Measurements from ENCODE around the gene TMEM132C. TPM values are rescaled to one million over a fixed set of nuclear protein-coding genes. Genes with fewer than 3 reads are reported as not detected.

The TMEM132C gene
- total RNA-seq, 2 donors from 2014 or later = 0.46 to 5.3 TPM

DNA sequence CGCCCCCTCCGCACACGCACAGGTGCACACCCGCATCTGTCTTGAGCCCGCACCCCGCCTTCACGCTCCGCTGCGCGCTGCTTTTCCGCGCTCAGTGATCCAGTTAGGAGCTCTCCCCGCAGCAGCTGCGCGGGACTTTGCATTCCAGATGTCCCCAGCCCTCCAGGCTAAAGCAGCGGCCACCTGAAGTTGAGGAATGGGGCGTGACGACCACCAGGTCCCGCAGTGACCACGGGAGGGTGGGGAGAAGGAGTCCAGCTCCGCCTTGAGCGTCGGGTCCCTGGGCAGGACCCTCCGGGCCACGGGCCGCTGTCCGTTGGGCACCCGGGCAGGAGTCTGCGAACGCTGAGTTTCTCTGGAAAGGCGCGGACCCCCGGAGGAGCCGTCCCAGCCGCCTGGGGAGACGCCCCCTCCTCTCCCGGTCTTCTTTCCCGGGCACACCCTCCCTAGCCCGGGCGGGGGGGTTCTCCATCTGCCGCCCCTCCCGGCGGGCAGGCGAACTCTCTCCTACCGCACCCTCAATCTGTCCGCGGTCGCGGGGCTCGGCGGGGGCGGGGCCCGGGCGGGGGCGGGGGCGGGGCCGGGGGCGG is 334 bp upstream of the TMEM132C start:
- Histone ChIP-seq H3K27ac (no peak overlapping the region), H3K4me1 (replicated peaks) (peaks cover 5% of the 10 kb centered on the region), H3K9me3 (no peaks in the 10 kb centered on the region), H3K36me3 (no peaks in the 10 kb centered on the region), H3K4me3 (peak overlapping the region; percentile 11 to 21), H3K27me3 (replicated peaks; ENCODE audit: insufficient read depth) (peaks cover 12% of the 10 kb centered on the region)
- intact Hi-C loops (cut with DNase I) = loop anchor here (10.0 kb wide), 1 partner anchor 118 kb away; no protein-coding TSS in a partner anchor
- no peak for DNase-seq (ENCODE audit: low spot score)
- no peak for TF ChIP-seq POLR2A (IDR thresholded peaks at IDR 0.05)
- no peak for TF ChIP-seq POLR2AphosphoS5 (IDR thresholded peaks at IDR 0.05)
- TF ChIP-seq, protein P1, sequence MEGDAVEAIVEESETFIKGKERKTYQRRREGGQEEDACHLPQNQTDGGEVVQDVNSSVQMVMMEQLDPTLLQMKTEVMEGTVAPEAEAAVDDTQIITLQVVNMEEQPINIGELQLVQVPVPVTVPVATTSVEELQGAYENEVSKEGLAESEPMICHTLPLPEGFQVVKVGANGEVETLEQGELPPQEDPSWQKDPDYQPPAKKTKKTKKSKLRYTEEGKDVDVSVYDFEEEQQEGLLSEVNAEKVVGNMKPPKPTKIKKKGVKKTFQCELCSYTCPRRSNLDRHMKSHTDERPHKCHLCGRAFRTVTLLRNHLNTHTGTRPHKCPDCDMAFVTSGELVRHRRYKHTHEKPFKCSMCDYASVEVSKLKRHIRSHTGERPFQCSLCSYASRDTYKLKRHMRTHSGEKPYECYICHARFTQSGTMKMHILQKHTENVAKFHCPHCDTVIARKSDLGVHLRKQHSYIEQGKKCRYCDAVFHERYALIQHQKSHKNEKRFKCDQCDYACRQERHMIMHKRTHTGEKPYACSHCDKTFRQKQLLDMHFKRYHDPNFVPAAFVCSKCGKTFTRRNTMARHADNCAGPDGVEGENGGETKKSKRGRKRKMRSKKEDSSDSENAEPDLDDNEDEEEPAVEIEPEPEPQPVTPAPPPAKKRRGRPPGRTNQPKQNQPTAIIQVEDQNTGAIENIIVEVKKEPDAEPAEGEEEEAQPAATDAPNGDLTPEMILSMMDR (IDR thresholded peaks at IDR 0.05) = no peak
- WGBS = under 1% methylated on average over 36 of the region's 58 CpGs

DNA sequence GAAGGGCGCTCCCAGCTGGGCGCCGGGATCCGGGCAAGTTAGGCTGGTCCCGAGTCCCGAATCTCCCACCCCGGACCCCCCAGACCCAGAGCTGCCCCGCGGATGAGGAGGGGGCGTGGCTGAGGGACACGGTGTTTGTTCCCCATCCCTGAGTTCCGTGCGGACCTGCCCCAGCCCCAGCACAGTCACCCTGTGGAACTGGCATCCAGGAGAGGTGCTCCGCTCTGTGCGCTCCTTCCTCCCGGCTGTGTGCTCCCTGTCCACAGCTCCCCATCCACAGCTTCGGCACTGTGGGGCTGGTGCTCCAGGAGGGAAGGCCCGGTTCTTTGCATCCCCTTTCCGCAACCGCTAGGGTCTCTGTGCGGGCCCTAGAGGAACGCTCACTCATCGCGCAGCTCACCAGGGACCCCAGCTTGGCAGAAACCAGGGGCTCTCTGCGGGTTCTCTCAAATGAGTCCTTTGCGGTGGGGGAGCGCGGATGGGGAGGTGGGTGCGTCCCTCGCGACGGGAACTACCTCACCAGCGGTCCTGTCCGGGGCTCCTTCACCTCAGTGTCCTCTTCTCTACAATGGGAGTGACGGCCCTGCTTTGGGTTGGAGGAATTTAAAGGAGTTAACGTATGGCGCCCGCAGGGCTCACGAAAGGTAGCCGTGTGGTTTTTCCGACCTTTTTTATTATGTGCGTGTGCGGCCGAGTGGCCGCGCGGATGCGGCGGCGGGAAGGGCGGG is 845 bp downstream of the TMEM132C start:
- 1% methylated on average over 49 of the region's 51 CpGs for WGBS
- DNase-seq (ENCODE audit: low spot score) = no peak
- Histone ChIP-seq H3K36me3 (no peaks in the 10 kb centered on the region), H3K4me1 (replicated peaks) (peaks cover 5% of the 10 kb centered on the region), H3K9me3 (no peaks in the 10 kb centered on the region), H3K27me3 (replicated peaks; ENCODE audit: insufficient read depth) (peaks cover 12% of the 10 kb centered on the region), H3K4me3 (peak overlapping the region; percentile 20 to 21), H3K27ac (no peak overlapping the region)
- intact Hi-C loops (cut with DNase I) = loop anchor here (10.0 kb wide), 1 partner anchor 117 kb away; no protein-coding TSS in a partner anchor
- no peak for TF ChIP-seq POLR2AphosphoS5 (IDR thresholded peaks at IDR 0.05)
- TF ChIP-seq, protein P1 (IDR thresholded peaks at IDR 0.05) = no peak
- no peak for TF ChIP-seq POLR2A (IDR thresholded peaks at IDR 0.05)

DNA sequence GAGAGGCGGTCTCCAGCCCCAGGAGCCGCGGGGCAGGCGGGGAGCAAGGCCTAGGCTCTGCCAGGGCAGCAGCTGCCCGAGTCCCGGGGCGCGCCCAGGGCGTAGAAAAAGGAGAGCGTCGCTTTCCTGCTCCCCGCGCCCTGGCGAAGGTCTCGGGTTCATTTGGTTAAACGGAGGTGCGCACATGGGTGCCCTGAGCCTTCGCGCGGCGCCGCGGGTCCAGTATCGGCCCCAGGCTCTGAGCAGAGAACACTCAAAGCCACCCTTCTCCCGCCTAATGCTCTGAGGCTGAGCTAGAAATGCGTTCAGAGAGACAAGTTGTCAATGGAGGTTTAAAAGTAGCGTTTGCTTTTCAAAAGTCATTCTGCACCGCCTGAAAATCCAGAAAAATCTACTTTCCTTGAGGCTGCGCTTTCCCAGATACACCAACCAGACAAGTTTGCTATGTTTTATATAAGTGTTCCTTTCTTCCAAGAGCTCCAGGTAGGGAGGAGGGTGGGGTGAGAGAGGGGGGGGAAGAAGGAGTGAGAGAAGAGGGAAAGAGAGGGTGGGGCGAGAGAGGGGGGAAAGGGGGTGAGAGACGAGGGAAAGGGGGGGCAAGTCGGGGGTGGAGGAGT is 1.5 kb downstream of the TMEM132C start:
- H3K4me3 ChIP-seq = peak overlapping the region; percentile 20 to 21
- H3K36me3 ChIP-seq = no peaks in the 10 kb centered on the region
- intact Hi-C loops (cut with DNase I) = loop anchor here (10.0 kb wide), 1 partner anchor 116 kb away; no protein-coding TSS in a partner anchor
- TF ChIP-seq POLR2A (IDR thresholded peaks at IDR 0.05) (no peak), POLR2AphosphoS5 (IDR thresholded peaks at IDR 0.05) (no peak)
- TF ChIP-seq, protein P1 (IDR thresholded peaks at IDR 0.05) = no peak
- DNase-seq (ENCODE audit: low spot score) = no peak
- no peaks in the 10 kb centered on the region for H3K9me3 ChIP-seq
- no peak overlapping the region for H3K27ac ChIP-seq
- 3% methylated on average over 31 of the region's 32 CpGs for WGBS
- H3K4me1 ChIP-seq (replicated peaks) = peaks cover 5% of the 10 kb centered on the region
- peaks cover 12% of the 10 kb centered on the region for H3K27me3 ChIP-seq (replicated peaks; ENCODE audit: insufficient read depth)

DNA sequence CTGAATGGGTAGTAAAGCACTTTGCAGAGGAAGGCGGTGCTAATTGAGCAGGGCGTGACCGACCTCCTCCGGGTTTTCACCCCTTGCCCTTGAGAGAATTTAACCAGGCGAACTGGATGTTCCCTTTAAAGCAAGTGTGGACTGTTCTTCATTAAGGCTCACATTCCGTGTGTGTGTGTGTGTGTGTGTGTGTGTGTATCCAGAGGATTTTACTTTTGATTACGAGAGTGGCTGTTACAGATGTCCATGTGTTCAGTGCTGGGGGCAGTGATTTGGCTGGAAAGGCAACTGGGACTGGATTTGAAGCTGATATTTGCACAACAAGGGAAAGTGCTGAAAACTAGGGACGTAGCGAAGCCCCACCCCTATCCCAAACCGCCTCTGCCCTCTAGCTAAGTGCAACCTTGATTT is 2.2 kb downstream of the TMEM132C start:
- WGBS = 7% methylated on average over 10 of the region's 10 CpGs

More for the DNA sequence above, 2.2 kb downstream of the TMEM132C start:
- Histone ChIP-seq H3K27ac (no peak overlapping the region), H3K27me3 (replicated peaks; ENCODE audit: insufficient read depth) (peaks cover 12% of the 10 kb centered on the region), H3K4me1 (replicated peaks) (peaks cover 5% of the 10 kb centered on the region), H3K36me3 (no peaks in the 10 kb centered on the region), H3K9me3 (no peaks in the 10 kb centered on the region), H3K4me3 (no peak overlapping the region)
- DNase-seq (ENCODE audit: low spot score) = no peak
- TF ChIP-seq, protein P1 (IDR thresholded peaks at IDR 0.05) = no peak
- no peak for TF ChIP-seq POLR2AphosphoS5 (IDR thresholded peaks at IDR 0.05)
- no peak for TF ChIP-seq POLR2A (IDR thresholded peaks at IDR 0.05)
- intact Hi-C loops (cut with DNase I) = loop anchor here (10.0 kb wide), 1 partner anchor 116 kb away; no protein-coding TSS in a partner anchor
